T-helper 2 cell (primary cell): ENCODE measurements around the gene SH2B2.

Experiments
- DNase-seq, 5 experiments: peaks; one replicate each; pipeline versions ENCODE4 v3.0.0 to v3.0.0-alpha.2; 2012 to 2022
- total RNA-seq, 2 donors: gene quantifications; one replicate each; lab custom pipeline; 2026; lab: John Stamatoyannopoulos, UW

The SH2B2 gene
- total RNA-seq = 0.27 to 0.62 reads per million in 2 donors

DNA sequence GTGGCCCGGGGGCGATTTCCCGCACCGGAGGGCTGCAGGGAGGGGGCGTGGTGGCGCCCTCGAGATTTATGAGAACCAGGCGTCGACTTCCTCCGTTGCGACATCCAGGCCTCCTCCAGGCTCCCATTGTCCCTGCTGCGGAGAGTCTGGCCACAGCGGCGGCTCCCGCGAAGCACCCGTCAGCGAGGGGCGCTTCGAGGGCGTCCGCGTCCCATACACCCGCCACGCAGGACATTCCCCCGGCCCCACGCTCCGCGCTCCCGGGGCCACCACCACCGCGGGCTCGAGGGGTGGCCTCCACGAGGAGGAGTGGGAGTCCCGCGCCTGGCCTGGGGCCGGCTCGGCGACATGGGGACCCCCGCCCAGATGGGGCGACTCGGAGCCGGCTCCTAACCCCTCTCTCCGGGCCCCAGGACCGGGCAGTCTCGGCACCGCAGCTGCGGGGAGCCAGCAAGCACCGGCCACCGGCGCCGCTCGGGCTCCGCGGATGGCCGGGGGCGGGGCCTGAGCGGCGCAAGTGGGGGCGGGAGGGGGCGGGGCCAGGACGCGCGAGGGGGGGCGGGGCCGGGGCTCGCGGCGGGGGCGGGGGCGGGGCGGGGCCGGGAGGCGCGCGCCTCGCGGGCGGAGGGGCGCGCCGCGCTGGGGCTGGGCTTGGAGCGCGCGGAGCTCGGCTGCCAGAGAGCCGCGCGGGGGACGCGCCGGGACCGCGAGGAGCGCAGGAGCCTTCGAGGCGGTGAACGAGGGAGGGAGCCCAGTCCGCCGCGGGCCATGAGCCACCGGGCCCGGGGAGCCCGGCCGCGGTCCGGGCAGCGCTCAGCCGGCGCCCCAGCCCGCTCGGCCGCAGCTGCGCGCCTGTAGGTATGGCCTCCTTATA, at the start of gene SH2B2:
TSS of gene SH2B2 (plus strand) at position 632 of the 874 bp plus-strand sequence. CDS start 13,683 bp downstream, outside the sequence.
- DNase-seq = peak in 3 of 5 experiments; percentile 24 to 58 (median 41)

DNA sequence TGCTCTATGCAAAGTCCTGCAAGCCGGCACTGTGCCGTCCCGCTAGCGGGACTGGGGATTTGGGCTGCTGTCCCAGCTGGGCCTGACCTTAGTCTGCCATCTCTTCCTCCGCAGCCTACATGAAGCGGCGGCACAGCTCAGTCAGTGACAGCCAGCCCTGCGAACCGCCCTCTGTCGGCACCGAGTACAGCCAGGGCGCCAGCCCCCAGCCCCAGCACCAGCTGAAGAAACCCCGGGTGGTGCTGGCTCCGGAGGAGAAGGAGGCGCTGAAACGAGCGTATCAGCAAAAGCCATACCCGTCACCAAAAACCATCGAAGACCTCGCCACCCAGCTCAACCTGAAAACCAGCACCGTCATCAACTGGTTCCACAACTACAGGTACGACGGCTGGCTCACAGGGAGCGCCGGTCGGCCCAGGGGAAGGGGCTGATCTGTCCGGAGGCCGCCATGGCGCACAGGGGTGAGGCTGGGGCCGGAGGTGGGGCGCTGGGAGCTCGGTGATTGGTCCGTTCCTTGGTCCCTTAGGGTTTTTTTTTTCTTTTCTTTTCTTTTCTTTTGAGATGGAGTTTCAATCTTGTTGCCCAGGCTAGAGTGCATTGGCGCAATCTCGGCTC, 47.4 kb upstream of the SH2B2 start:
- DNase-seq = no peak

DNA sequence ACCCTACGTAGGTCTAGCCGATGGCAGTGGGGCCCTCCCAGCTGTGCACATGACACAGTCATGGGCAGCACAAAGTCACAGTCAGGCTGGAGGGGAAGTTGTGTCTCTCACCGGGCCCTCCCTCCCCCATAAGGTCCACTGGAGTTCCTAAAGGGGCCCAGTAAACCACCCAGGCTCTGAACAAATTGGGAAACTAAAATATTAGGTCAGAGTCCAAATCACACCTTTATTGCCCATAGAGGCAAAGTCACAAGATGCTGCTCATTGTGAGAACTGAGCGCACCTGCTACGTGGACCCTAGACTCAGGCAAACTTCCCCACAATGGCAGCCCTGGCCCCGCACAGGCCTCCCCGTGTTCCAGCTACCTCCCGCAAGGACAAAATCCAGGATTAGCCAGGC, 45.2 kb upstream of the SH2B2 start:
- DNase-seq = no peak

DNA sequence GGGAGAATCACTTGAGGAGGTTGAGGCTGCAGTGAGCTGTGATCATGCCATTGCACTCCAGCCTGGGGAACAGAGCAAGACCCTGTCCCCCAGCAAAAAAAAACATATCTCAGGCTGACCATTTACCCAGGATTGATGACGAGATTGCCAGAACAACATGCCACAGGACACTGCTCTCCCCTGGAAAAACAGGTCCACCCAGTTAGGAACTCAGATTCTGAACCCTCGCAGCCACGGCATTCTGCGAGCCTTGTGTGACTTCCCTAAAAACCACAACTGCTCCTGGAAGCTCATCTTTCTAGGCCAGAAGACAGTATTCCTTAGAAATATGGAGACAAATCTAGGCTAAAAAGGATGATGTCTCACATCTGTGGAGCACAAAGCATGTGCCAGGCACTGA, 42.1 kb upstream of the SH2B2 start:
- no peak for DNase-seq

DNA sequence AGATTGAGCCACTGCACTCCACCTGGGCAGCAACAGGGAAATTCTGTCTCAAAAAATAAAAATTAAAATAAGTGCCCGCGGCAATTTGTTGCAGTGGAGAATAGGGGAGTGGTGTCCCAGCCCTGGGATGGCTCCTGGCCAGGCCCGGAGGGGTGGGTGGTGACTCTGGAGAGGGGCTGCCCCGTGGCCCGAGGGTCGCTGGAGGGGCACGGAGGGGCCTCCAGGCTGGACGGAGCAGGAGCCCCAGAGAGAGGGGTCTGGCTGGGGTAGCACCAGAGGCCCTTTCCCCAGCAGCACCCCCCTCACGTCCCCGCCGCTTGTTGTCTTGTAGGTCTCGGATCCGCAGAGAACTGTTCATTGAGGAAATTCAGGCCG, 38.6 kb upstream of the SH2B2 start:
- DNase-seq = no peak

DNA sequence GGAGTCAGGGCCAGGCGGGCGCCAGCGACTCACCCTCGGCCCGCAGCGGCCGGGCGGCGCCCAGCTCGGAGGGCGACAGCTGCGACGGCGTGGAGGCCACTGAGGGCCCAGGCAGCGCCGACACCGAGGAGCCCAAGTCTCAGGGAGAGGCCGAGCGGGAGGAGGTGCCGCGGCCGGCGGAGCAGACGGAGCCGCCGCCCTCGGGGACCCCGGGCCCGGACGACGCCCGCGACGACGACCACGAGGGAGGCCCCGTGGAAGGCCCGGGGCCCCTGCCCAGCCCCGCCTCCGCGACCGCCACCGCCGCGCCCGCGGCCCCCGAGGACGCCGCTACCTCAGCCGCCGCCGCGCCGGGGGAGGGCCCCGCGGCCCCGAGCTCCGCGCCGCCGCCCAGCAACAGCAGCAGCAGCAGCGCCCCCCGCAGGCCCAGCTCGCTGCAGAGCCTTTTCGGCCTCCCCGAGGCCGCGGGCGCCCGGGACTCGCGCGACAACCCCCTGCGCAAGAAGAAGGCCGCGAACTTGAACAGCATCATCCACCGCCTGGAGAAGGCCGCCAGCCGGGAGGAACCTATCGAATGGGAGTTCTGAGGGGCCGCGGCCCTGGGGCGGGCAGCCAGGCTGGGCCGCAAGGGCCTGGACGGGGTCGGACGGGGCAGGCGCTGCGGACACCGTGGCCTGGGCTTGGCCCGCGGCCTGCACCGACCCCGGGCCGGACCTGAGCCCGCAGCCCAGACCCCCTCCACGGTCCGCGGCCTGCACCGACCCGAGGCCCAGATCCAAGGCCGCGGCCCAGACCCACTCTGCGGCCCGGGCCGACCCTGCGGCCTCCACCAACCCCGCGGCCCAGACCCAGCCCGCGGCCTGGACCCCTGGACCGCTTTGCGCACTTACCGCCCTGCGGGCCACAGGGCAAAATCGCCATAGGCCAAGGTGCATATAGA, 37.9 kb upstream of the SH2B2 start:
- no peak for DNase-seq

DNA sequence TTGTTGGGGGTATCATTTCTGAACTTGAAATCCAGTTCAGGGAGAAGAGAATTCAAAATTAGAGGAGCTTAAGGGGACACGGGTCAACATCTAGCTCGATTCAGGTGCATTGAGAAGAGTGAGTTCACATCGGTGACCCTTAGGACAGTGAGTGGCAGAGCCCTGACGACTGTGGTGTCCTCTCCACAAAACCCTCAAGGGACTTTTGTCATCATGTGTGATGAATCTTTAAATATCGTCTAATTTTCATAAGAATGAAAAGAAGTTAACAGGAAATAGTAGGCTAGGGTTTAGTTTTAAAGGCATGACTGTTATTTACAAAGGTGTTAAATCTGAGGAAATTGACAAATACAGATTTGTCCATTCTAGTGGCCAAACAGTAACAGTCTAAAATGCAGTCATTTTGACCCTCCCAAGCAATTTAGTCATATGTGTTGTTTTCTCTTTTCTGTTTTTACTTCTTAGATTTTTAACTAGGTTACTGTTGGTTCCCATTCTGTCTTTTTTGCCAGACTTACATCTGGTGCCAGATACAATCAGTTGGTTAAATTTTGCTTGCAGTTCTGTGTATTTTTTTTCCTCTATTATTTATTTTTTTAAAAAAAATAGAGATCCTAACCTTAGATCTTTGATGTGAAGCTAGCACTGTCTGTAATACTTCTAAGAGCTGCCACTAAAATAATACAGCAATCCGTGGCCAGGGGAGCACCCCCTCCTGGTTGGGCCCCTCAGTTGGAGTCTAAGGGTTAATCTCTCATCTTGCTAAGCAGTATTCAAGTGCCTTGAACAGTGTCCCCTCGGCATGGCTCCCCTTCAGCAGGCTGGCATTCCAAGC, 34.9 kb upstream of the SH2B2 start:
- no peak for DNase-seq

DNA sequence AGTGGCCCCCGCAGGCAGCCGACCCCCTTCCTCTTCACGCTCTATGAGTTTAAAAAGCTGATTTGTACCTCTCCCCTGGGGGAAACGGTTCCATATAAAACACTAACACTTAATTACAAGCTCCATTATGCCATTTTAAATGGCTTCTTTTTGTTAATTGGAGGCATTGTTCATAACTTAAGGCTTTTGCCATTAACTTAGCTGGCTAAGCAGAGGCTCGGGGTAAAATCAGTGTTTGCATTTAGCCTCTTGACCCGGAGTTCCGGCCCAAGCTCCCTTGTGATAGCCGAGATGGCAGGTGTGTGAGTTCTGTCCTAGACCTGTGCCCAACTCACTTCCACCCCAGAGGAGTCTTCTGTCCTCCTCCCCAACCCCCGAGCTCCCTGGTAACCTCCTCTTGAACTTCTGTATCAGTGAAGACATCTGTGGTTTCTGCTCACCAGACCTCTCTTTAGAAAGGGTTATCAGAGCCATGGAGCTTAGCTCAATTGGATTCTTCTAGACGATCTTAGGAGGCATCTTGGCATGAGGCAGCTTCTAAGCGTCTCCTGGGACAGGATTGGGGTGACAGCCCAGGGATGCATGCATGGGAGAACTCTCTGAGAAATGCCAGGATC, 34.2 kb upstream of the SH2B2 start:
- no peak for DNase-seq

DNA sequence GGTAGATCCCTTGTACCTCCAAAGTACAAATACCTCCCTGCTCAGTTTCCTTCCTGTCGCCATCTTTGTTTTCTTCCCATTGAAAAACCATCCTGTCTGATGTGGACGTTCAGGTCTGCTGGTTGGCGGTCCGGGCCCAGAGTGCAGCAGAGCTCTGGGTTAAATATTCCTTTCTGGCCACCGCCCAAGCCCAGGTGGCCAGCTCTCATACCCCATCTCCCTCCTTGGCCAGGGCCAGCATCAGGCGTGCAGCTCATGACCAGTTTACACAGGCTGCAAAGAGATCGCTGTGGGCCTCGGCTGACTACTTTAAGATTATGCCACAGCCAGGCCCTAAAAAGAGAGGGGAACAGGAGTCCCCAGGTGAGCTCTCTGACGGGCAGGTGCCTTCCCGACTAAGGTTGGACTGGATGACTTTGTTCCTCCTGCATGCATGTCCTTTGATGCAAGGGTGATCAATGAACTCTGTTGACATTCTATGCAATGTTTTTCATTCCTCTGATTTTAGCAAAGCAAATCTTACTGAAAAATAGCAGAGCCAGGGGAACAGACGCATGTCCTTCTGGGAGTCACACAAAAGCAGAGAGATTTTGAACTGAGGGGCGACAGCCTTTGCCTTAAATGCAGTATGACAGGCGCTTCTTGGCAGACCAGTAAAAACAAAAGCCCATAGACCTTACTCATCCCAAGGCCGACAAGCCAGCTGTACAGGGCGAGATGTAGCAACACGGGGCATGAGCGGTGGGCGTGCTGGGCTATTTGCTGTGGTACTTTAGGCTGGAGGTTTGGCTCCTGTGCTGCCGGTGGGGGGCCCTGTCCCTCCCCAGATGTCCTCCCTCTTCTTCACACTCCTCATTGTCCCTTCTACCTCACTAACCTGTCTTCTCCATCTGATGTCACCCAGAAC, 33.3 kb upstream of the SH2B2 start:
- no peak for DNase-seq

DNA sequence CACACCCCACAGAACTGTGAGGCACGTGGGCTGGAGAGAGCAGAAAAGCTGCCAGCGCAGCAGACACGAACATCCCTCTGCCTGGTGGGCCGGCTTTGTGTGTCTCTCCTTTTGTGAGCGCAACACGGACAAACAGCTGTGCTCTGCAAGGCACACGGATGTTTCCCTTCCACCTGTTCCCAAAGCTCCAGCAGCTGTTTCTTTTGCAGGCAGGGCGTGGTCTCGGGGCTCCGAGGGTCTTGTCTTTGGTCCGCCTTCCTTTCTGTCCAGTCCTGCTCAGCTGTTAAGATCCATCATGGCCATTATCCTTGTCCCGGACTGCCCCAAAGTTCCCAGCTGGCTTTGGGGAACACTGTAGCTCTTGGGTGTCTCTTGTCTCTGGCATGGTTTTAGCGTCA, 32.7 kb upstream of the SH2B2 start:
- no peak for DNase-seq

DNA sequence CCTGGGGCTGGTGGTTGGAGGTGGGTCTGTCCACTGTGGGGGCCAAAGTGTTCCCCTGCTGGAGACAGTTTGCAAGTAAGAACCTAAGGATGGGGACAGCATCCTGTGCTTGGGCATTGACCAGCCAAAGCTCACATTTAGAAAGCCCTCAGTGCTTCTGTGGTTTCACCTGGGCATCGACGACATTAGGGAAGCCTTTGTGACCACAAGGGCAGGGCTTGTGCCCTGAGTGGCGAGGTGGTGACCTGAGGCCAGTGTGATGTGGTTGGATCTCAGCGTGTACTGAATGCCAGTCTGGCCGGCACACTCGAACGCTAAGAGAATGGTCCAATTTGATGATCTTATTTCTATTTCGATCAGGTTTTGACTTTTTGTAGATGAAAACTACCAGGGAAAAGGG, 32.1 kb upstream of the SH2B2 start:
- DNase-seq = no peak

DNA sequence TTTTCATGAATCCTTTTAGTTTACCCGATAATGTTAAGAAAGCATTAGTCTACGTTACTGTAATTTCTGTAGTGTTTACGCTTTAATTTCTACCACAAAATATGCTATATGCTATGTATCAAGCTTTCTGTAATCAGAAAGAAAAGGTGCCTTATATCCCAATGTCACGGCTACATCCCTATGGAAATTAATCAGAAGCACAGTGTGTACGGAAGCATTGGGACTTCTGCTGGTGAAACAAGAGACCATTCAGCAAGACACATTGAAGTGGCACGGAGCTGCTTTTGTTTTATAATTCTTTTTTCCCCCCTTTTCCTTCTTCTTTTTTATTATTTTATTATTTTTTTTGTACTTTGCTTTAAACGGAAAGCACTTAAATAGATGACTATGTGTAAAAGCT, 31.2 kb upstream of the SH2B2 start:
- no peak for DNase-seq

DNA sequence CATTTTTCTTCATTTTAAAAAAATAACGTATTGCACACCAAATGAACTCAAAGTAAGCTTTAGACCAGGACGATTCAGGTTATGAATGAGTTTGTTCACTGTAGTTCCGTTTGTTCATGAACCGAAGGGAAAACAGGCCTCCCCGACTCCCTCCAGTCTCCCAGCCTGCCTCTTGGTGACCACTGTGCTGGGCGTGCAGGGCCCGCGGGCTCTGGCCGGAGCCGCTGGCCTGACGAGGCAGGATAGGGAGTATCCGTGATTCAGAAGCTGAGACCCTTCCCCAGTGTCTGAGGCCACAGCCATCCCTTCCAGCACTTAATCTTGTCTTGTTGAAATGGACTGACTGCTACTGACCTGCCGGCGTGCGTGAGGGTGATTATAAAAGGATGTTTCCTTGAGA, 30.8 kb upstream of the SH2B2 start:
- no peak for DNase-seq

DNA sequence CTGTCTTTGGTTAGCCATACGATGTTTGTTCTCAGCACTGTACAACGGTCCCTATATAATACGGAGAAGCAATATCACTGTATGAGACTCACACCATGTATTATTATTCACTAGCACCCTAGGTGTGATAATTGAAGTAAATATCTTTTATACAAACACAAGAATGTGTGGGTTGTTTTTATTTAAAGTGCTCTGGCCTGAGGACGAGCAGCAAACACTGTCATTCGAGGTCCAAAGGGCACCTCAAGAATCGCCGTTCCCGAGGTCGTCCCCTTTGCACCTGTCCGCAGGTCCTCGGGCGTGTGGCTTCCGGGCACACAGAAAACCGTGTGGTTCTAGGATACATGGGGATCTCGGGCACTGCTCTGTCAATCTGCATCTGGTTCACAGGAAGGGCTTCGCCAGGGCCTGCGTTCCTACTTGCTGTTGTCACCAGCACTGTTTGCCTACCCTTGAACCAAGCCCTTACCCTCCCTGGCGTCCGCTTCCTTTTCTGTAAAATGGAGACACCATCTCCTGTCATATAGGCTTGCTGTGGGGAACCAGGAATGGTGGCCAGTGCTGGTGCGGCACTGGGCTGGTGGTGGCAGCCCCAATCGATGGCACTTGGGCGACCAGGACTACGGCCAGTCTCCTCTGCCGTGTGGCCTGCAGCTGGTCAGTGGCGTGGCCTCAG, 28.5 kb upstream of the SH2B2 start:
- no peak for DNase-seq

DNA sequence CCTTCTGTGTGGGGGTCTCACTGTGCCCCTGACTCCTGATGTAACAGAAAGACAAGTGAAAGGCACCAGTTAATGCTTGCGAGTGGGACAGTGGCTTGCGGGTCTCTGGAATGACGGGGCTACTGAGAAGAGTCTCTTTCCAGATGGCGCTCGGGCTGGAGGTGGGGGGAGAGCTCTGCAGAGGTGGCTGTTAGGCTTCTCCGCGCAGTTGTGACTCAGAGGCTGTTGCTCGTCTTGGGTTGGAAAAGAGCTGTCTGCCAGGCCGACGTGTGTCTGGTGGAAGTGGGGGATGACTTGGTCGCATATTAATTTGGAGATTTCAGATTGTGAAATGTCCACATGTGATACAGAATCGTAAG, 27.9 kb upstream of the SH2B2 start:
- DNase-seq = no peak

DNA sequence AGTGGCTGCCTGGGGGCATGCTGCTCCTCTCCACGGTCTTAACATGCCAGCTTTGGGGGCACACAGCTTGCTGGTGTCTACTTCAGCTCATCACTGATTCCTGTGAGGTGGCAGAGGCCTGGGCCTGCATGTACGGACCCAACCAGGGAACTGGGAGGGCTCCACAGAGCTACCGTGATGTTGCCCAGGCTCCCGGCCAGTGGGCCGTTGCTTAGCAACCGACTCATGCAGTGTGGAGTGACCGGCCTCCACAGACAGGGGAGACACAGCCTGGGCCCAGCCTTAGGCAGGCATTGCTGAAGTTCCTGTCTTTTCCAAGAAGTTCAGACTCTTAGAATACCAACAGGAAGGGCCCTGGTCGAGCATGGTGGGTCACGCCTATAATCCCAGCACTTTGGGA, 25.8 kb upstream of the SH2B2 start:
- DNase-seq = no peak

DNA sequence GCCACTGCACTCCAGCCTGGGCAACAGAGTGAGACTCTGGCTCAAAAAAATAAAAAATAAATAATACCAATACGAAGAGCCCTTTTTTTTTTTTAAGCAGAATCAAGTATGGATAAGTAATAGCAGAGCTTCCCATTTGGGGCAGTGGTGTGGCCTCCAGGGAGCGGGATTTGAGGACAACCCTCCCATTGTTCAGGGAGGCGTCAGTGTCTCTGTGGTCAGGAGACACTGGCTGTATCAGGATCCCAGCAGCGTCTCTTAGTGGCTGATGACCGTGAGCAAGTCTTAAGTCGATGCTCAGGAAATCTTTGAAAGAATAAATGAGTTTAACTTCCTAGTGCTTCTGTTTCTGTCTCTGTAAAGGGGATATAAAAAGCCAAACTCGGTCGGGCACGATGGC, 25.2 kb upstream of the SH2B2 start:
- no peak for DNase-seq

DNA sequence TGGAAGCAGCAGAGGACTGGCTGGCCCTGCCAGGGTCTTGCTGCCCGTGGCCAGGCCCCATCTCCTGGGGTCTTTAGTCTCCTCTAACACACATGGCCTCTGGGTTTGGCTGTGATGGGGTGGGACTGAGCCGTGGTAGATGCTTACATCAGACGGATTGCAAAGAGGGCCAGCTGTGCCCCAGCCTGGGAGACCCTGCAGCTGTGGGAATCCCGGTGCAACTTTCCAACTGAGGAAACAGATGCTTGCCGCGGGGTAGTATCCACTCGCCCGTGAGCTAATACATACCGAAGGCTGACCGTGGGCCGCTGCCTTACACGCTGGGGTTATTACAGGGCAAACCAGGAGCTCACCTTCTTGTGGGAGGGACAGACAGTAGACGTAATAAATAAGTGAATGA, 24.1 kb upstream of the SH2B2 start:
- DNase-seq = no peak

DNA sequence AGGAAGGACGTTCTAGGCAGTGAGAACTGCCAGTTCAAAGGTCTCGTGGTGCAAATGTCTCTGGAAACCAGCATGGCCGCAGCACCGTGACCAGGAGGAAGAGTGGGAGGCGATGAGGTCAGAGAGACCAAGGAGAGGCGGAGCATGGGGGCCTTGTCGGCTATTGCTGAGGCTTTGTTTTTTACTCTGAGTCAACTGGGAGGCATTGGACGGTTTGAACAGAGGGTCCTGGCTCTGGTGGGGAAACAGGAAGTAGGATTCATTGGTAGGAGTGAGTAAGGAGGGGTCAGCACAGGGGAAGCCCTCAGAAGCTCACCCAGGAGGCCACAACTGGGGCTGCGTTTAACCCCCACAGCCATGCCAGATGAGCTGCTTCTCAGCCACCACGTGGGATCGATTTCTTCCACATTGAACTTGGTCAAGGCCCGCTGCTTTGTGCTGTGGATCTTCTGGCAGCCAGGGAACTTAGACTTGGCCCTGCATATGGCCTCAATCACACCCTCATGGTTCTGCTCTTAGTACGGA, 22.2 kb upstream of the SH2B2 start:
- DNase-seq = no peak

DNA sequence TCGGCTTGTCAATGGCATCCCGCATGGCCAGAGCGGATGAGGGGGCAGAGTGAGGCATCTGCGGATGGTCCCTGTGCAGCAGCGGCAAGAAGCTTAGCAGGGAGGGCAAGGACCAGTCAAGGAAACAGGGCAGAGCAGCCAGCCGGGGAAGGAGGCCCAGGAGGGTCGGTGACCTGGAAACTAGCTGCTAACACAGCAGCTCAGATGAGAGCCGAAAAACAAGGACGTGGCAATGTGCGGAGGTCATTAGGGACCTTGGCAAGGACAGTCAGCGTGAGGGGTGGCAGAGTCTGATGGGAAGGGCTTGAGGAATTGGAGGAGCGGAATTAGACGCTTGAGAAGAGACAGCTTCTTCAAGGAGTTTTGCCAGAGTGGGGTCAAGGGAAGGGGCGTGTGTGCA, 20.1 kb upstream of the SH2B2 start:
- no peak for DNase-seq
